Body of pancreas (tissue), 4 donors: ENCODE results near the gene RAD51D. TPM values are rescaled to one million over a fixed set of nuclear protein-coding genes. Genes with fewer than 3 reads are reported as not detected.

Experiments
- ATAC-seq: fragments of 150-250 bp; one replicate; pipeline ENCODE4 v1.9.1; 2016
- DNase-seq, 4 donors: peaks; one replicate each; pipeline ENCODE4 v3.0.0-alpha.2; 2019
- H3K27ac ChIP-seq, 4 donors: fragments of 200-600 bp; sonication (generic); 1 replicate in 3 of 4; 2 replicates in 1 of 4; pipeline versions ENCODE4 v1.5.1 to v1.6.1; 2016 to 2019; ENCODE audit warnings: mild to moderate bottlenecking in 1 of 4, mixed read lengths in 1 of 4, moderate library complexity in 1 of 4
- H3K27me3 ChIP-seq, 2 donors: fragments of 200-600 bp; sonication (generic); one replicate each; pipeline ENCODE4 v1.6.0; 2016; ENCODE audit warnings: mild to moderate bottlenecking in 1 of 2
- H3K36me3 ChIP-seq, 2 donors: fragments of 200-600 bp; sonication (generic); replicated peaks in 1 of 2; 2 replicates each; pipeline ENCODE4 v1.5.1; 2016; ENCODE audit warnings: low read depth in 2 of 2; ENCODE audit not compliant: insufficient read depth in 1 of 2
- H3K4me1 ChIP-seq: fragments of 200-600 bp; sonication (generic); one replicate; pipeline ENCODE4 v1.6.0; 2016
- H3K4me3 ChIP-seq, 2 donors: fragments of 200-600 bp; sonication (generic); 1 replicate in 1 of 2; 2 replicates in 1 of 2; pipeline ENCODE4 v1.5.1; 2016 to 2019
- H3K9me3 ChIP-seq, 3 donors: fragments of 200-600 bp; sonication (generic); 1 replicate in 2 of 3; 2 replicates in 1 of 3; pipeline ENCODE4 v1.5.1; 2016
- POLR2A ChIP-seq, 3 donors: fragments of 450-650 bp; IDR thresholded peaks; one replicate each; pipeline ENCODE4 v1.6.1; 2016; ENCODE audit warnings: antibody characterized with exemption in 3 of 3, mild to moderate bottlenecking in 2 of 3
- WGBS, 2 donors: methylation state at CpG; one replicate each; pipeline ENCODE4 v1.1.5; 2017; 5-methylcytosine and 5-hydroxymethylcytosine counted together
- intact Hi-C: fragments of 100-400 bp; cut with DNase I; formaldehyde crosslinking; loops from one replicate; pipeline ENCODE4 v1.15.1; 2023
- total RNA-seq, 2 donors: library from RNA; depleted of rRNA; stranded (reverse); fragments of >200 nt; gene quantifications; one replicate each; pipeline ENCODE4 v1.1.0, GENCODE V29; 2016
- TF ChIP-seq, protein P1 (sequence below), 7 experiments: fragments of 450-650 bp in 4 of 7; fragments of 200-600 bp in 3 of 7; sonication (generic) in 3 of 7; IDR thresholded peaks; one replicate each; pipeline ENCODE4 v1.5.1; 2016 to 2019; ENCODE audit warnings: antibody characterized with exemption in 7 of 7

RAD51D gene
- total RNA-seq, 2 donors from 2014 or later: 3.4 to 16.2 TPM

DNA sequence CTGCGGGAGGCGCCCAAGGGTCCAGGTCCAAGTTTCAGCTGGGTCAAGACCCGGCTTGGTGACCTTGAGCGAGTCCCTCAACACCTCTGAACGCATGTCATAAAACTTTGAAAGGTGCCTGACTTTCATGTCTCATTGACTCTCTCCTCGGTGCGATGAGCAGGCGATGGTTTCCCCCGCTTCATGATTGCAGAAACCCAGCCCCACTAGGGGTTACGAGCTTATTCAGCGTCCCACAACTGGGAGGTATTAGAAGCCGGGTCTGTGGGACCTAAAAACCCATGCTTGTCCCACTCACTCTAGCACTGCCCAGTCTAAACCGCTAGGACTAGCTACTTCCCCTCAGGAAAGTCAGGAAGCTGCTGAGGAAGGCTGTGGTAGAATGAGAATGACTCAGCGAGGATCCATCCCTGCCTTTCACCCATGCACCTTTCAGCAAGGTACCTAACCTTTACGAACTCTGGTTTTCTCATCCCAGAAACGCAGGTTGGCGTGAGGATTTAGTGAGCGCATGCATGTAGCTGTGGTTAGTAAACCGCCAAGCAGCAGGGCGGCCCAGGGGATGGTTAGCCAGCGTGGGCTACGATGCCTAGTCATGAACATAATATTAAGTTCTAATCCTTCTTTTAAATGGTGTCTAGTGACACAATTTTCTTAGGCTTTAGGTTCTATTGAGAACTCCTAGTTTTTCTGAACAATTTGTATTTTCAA is 29.9 kb downstream of the RAD51D start:
- 36 to 88% methylated on average over 10 to 22 of the region's 22 CpGs for WGBS, 2 donors
- H3K4me3 ChIP-seq: no peak overlapping the region
- ATAC-seq (peak; percentile 2), DNase-seq (no peak)
- intact Hi-C loops: no loop called here
- peaks cover 25% of the 10 kb centered on the region for H3K4me1 ChIP-seq
- no peak for TF ChIP-seq POLR2A (IDR thresholded peaks at IDR 0.05)
- TF ChIP-seq, protein P1, sequence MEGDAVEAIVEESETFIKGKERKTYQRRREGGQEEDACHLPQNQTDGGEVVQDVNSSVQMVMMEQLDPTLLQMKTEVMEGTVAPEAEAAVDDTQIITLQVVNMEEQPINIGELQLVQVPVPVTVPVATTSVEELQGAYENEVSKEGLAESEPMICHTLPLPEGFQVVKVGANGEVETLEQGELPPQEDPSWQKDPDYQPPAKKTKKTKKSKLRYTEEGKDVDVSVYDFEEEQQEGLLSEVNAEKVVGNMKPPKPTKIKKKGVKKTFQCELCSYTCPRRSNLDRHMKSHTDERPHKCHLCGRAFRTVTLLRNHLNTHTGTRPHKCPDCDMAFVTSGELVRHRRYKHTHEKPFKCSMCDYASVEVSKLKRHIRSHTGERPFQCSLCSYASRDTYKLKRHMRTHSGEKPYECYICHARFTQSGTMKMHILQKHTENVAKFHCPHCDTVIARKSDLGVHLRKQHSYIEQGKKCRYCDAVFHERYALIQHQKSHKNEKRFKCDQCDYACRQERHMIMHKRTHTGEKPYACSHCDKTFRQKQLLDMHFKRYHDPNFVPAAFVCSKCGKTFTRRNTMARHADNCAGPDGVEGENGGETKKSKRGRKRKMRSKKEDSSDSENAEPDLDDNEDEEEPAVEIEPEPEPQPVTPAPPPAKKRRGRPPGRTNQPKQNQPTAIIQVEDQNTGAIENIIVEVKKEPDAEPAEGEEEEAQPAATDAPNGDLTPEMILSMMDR (IDR thresholded peaks at IDR 0.05): peak in 2 of 7 experiments; percentile 18 to 29
- H3K36me3 ChIP-seq: no peaks in the 10 kb centered on the region
- H3K9me3 ChIP-seq: no peaks in the 10 kb centered on the region
- H3K27me3 ChIP-seq: no peaks in the 10 kb centered on the region
- peak overlapping the region in 2 of 4 donors; percentile 89 to 94 for H3K27ac ChIP-seq

DNA sequence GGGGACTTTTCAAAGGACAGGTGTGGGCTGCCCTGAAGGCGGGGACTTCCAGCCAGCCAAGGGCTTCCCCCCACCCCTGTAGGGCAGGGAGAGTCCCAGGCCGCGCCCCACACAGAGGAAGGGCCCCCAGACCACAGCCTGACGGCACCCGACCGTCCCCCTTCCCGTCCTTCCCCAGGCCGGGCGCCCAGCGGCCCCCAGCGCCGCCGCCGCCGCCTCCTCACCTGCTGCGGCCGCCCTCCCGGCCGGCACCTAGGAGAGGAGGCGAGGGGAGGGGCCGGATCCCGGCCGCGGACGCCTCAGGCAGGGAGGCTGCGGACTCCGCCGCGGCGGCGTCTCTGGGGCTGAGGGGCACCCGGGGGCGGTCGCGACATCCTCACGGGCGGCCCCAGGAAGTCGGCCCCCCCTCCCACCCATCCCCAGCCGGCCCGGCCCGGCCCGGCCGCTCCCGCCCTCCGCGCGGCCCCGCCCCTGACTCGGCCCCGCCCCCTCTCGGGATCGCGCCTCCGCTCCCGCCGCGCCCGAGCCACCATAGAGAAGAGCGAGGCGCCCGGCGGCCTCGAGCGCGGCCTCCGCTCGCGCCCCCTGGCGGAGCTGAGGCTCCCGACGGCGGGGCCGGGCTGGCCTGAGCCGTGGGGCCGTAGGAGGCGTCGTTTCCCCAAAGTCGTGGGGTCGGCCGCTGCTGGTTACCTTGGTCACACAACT is 30.6 kb downstream of the RAD51D start:
- Histone ChIP-seq H3K4me3 (peak overlapping the region; percentile 71 to 84), H3K9me3 (no peaks in the 10 kb centered on the region), H3K36me3 (no peaks in the 10 kb centered on the region), H3K27ac (peak overlapping the region; percentile 63 to 94 (median 87)), H3K27me3 (no peaks in the 10 kb centered on the region), H3K4me1 (peaks cover 25% of the 10 kb centered on the region)
- intact Hi-C loops: no loop called here
- peak; percentile 87 to 92 (median 89) for DNase-seq
- TF ChIP-seq, protein P1 (IDR thresholded peaks at IDR 0.05): peak; percentile 63 to 97 (median 86)
- peak in 2 of 3 donors; percentile 37 to 39 for TF ChIP-seq POLR2A (IDR thresholded peaks at IDR 0.05)
- WGBS, 2 donors: 0% methylated on average over 1 to 52 of the region's 80 CpGs
- ATAC-seq: peak; percentile 91

DNA sequence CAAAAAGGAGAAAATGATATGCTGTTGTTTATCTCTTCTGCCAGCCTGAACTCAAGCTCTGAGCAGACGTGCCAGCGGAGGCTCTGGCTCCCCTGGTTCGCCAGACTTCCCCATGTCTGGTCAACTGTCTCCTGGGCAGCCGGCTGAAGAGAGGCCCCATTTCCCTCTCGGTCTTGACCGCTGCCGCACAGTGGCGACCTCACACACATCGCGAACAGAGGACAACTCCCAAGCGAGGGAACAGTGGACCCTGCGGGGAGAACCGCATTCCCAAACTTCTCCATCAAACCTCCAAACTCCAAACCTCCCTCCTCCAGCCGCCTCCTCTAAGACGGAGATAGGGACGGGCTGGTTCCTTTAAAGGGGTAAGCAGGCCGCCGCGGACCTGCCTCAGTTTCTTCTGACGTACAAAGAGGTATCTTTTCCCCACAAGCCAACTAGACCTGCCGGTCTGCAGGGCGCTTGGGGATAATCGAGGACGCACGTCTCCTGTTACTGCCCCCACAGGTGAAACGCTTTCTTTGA is 31.2 kb downstream of the RAD51D start:
- DNase-seq (peak; percentile 51 to 61 (median 54)), ATAC-seq (peak; percentile 46)
- no peaks in the 10 kb centered on the region for H3K36me3 ChIP-seq
- H3K27ac ChIP-seq: peak overlapping the region; percentile 63 to 94 (median 87)
- intact Hi-C loops: no loop called here
- H3K4me1 ChIP-seq: peaks cover 25% of the 10 kb centered on the region
- peak in 2 of 3 donors; percentile 46 to 63 for TF ChIP-seq POLR2A (IDR thresholded peaks at IDR 0.05)
- TF ChIP-seq, protein P1 (IDR thresholded peaks at IDR 0.05): peak in 2 of 7 experiments; percentile 18 to 19
- peak overlapping the region; percentile 71 to 84 for H3K4me3 ChIP-seq
- no peaks in the 10 kb centered on the region for H3K9me3 ChIP-seq
- no peaks in the 10 kb centered on the region for H3K27me3 ChIP-seq
- WGBS, 2 donors: 0% methylated on average over 16 to 26 of the region's 26 CpGs

DNA sequence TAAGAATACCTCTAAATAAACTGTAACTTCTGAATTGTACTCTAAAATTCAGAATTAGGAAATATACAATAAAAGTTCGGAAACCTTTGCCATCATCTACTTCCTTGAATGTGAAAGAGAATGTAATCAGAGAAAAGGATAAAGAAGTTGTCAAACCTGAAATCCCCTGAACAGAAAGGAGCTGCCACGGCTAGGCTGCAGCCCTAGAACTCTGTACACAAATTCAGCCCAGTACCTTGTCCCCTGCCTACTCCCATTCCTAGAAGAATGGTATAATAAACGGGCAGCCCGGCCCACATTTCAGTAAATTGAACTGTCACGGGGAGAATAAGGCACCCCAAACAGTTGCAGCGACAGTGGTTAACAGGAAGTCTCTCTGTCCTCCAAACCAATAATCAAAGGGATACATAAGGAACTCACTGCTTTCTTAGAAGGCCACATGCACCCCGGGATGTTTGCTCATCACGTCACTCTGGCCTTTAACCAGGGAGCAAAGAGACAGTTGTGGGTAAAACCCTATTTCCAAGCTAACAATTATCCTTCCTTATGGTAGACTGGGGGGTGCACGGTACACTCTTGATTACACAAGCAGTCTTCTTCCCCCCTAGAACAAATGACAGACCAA is 31.8 kb downstream of the RAD51D start:
- DNase-seq (peak; percentile 23 to 48 (median 35)), ATAC-seq (peak; percentile 19)
- Histone ChIP-seq H3K9me3 (no peaks in the 10 kb centered on the region), H3K27me3 (no peaks in the 10 kb centered on the region), H3K36me3 (no peaks in the 10 kb centered on the region), H3K4me3 (peak overlapping the region; percentile 71 to 84), H3K27ac (peak overlapping the region; percentile 63 to 94 (median 87)), H3K4me1 (peaks cover 30% of the 10 kb centered on the region)
- peak in 2 of 3 donors; percentile 24 to 32 for TF ChIP-seq POLR2A (IDR thresholded peaks at IDR 0.05)
- TF ChIP-seq, protein P1 (IDR thresholded peaks at IDR 0.05): peak in 1 of 7 experiments; percentile 4
- 2 to 3% methylated on average over 9 of the region's 9 CpGs for WGBS, 2 donors
- intact Hi-C loops: no loop called here
